IMR-90 (cell line): ENCODE data around the gene RNFT2. TPM values are rescaled to one million over a fixed set of nuclear protein-coding genes. Genes with fewer than 3 reads are reported as not detected.

Source experiments
- ATAC-seq: fragments of 200-7000 bp; cut with Tn5 transposase; 2 replicates; pipeline ENCODE4 v1.9.1; 2020; ENCODE audit warnings: low read depth, mild to moderate bottlenecking, moderate library complexity
- BruUV-seq: library from RNA; stranded (reverse); fragments of 400-500 nt; replicated peaks from 2 replicates; lab custom pipeline; 2021; lab: Mats Ljungman, UMichigan
- CTCF ChIA-PET: fragments of 300-600 bp; formaldehyde crosslinking; extraction: SDS; loops from one replicate; lab custom pipeline; 2021; ENCODE audit warnings: antibody characterized with exemption; lab: Yijun Ruan, JAX
- POLR2A ChIA-PET: fragments of 300-600 bp; sonication (Branson Sonifier 250); formaldehyde crosslinking; loops from one replicate; lab custom pipeline; 2022; ENCODE audit warnings: antibody characterized with exemption; ENCODE audit not compliant: unreplicated experiment; lab: Charles Lee
- DNase-seq: peaks from one replicate; pipeline ENCODE4 v3.0.0; 2013
- H2AFZ ChIP-seq: replicated peaks from 2 replicates; pipeline ENCODE3; 2013; ENCODE audit warnings: low read length, mild to moderate bottlenecking; ENCODE audit not compliant: poor library complexity
- H2AK5ac ChIP-seq: 2 replicates; pipeline ENCODE4 v1.6.1; 2013; ENCODE audit warnings: low read depth, low read length, inconsistent platforms
- H2AK9ac ChIP-seq: replicated peaks from 2 replicates; pipeline ENCODE3; 2013; ENCODE audit warnings: mild to moderate bottlenecking, low read depth, low read length, moderate library complexity; ENCODE audit not compliant: poor library complexity
- H2BK120ac ChIP-seq: 2 replicates; pipeline ENCODE4 v1.6.1; 2013; ENCODE audit warnings: low read depth, low read length, inconsistent platforms
- H2BK15ac ChIP-seq: 3 replicates; pipeline ENCODE4 v1.6.1; 2013; ENCODE audit warnings: low read depth, low read length, inconsistent platforms
- H2BK20ac ChIP-seq: 2 replicates; pipeline ENCODE4 v1.6.1; 2013; ENCODE audit warnings: low read depth, mild to moderate bottlenecking, inconsistent platforms, low read length, moderate library complexity
- H2BK5ac ChIP-seq: 2 replicates; pipeline ENCODE4 v1.6.1; 2013; ENCODE audit warnings: mild to moderate bottlenecking, low read depth, low read length, inconsistent platforms; ENCODE audit not compliant: poor library complexity, severe bottlenecking
- H3K14ac ChIP-seq: replicated peaks from 2 replicates; pipeline ENCODE4 v1.6.1; 2013; ENCODE audit warnings: low read depth, low read length, inconsistent platforms
- H3K18ac ChIP-seq: 2 replicates; pipeline ENCODE4 v1.6.1; 2013; ENCODE audit warnings: low read depth, low read length, control low read depth
- H3K23ac ChIP-seq: 2 replicates; pipeline ENCODE4 v1.6.1; 2013; ENCODE audit warnings: low read depth, low read length, inconsistent platforms
- H3K27ac ChIP-seq: 2 replicates; pipeline ENCODE4 v1.5.1; 2013; ENCODE audit warnings: mild to moderate bottlenecking, control low read depth, low read length; ENCODE audit not compliant: insufficient read depth
- H3K27me3 ChIP-seq: 2 replicates; pipeline ENCODE4 v1.6.1; 2013; ENCODE audit warnings: low read length; ENCODE audit not compliant: control insufficient read depth, insufficient read depth
- H3K36me3 ChIP-seq: 2 replicates; pipeline ENCODE4 v1.6.1; 2013; ENCODE audit warnings: low read length, mixed read lengths; ENCODE audit not compliant: control insufficient read depth, insufficient read depth
- H3K4ac ChIP-seq: 2 replicates; pipeline ENCODE4 v1.6.1; 2013; ENCODE audit warnings: low read depth, low read length, inconsistent platforms
- H3K4me1 ChIP-seq: 2 replicates; pipeline ENCODE4 v1.6.1; 2013; ENCODE audit warnings: low read length, mixed read lengths; ENCODE audit not compliant: control insufficient read depth, insufficient read depth
- H3K4me2 ChIP-seq: 2 replicates; pipeline ENCODE4 v1.6.1; 2013; ENCODE audit warnings: low read depth, mild to moderate bottlenecking, control low read depth, low read length, moderate library complexity
- H3K4me3 ChIP-seq: 2 replicates; pipeline ENCODE4 v1.5.1; 2013; ENCODE audit warnings: low read depth, mild to moderate bottlenecking, control low read depth, low read length, moderate library complexity; ENCODE audit not compliant: insufficient read depth
- H3K56ac ChIP-seq: 2 replicates; pipeline ENCODE4 v1.6.1; 2013; ENCODE audit warnings: low read length, inconsistent platforms; ENCODE audit not compliant: insufficient read depth; ENCODE audit errors: extremely low read depth
- H3K79me1 ChIP-seq, 2 experiments: 2 replicates each; pipeline ENCODE4 v1.6.1; 2013; ENCODE audit warnings: low read length in 2 of 2, inconsistent platforms in 1 of 2, low read depth in 1 of 2
- H3K9ac ChIP-seq: 2 replicates; pipeline ENCODE4 v1.6.1; 2013; ENCODE audit warnings: low read depth, low read length, control low read depth
- H3K9me1 ChIP-seq: 2 replicates; pipeline ENCODE4 v1.6.1; 2013; ENCODE audit warnings: low read length, inconsistent platforms; ENCODE audit not compliant: insufficient read depth
- H3K9me3 ChIP-seq: 2 replicates; pipeline ENCODE4 v1.6.1; 2013; ENCODE audit warnings: low read length; ENCODE audit not compliant: control insufficient read depth, insufficient read depth
- H4K20me1 ChIP-seq: 2 replicates; pipeline ENCODE4 v1.6.1; 2013; ENCODE audit warnings: low read length, inconsistent platforms; ENCODE audit not compliant: insufficient read depth
- H4K5ac ChIP-seq: 2 replicates; pipeline ENCODE4 v1.6.1; 2013; ENCODE audit warnings: mild to moderate bottlenecking, low read depth, low read length, control low read depth
- H4K8ac ChIP-seq, 2 experiments: 2 replicates each; pipeline ENCODE4 v1.6.1; 2013; ENCODE audit warnings: low read depth in 2 of 2, low read length in 2 of 2, control low read depth in 1 of 2, inconsistent platforms in 1 of 2
- H4K91ac ChIP-seq: 2 replicates; pipeline ENCODE4 v1.6.1; 2013; ENCODE audit warnings: low read depth, low read length, inconsistent platforms; ENCODE audit not compliant: insufficient read depth
- CEBPB ChIP-seq: IDR thresholded peaks from 2 replicates; pipeline ENCODE4 v1.6.1; 2012; ENCODE audit warnings: low read depth, low read length, improper control_type of control experiment
- CHD1 ChIP-seq: IDR thresholded peaks from 2 replicates; pipeline ENCODE4 v1.6.1; 2012; ENCODE audit warnings: low read depth, low read length, improper control_type of control experiment
- ELK1 ChIP-seq: fragments of 150-350 bp; IDR thresholded peaks from 2 replicates; pipeline ENCODE4 v1.6.1; 2016; ENCODE audit warnings: low read depth, mild to moderate bottlenecking, low read length, moderate library complexity, borderline replicate concordance
- FOS ChIP-seq: fragments of 150-350 bp; IDR thresholded peaks from 2 replicates; pipeline ENCODE4 v1.6.1; 2016; ENCODE audit warnings: low read depth, low read length
- MAFK ChIP-seq: IDR thresholded peaks from 2 replicates; pipeline ENCODE4 v1.6.1; 2012; ENCODE audit warnings: low read depth, low read length, improper control_type of control experiment
- MAZ ChIP-seq: IDR thresholded peaks from 2 replicates; pipeline ENCODE4 v1.6.1; 2012; ENCODE audit warnings: low read depth, mild to moderate bottlenecking, low read length, improper control_type of control experiment, moderate library complexity, borderline replicate concordance
- MXI1 ChIP-seq: IDR thresholded peaks from 2 replicates; pipeline ENCODE4 v1.6.1; 2012; ENCODE audit warnings: low read depth, mild to moderate bottlenecking, low read length, moderate library complexity, borderline replicate concordance
- NFE2L2 ChIP-seq: fragments of 150-350 bp; IDR thresholded peaks from 2 replicates; pipeline ENCODE4 v1.6.1; 2016; ENCODE audit warnings: low read depth, mild to moderate bottlenecking, low read length
- RAD21 ChIP-seq: IDR thresholded peaks from 2 replicates; pipeline ENCODE4 v1.6.1; 2012; ENCODE audit warnings: low read length, improper control_type of control experiment
- SMC3 ChIP-seq: fragments of 150-350 bp; IDR thresholded peaks from 2 replicates; pipeline ENCODE4 v1.6.1; 2016; ENCODE audit warnings: low read depth, mild to moderate bottlenecking, antibody characterized with exemption, low read length, moderate library complexity
- USF2 ChIP-seq: fragments of 150-350 bp; IDR thresholded peaks from 2 replicates; pipeline ENCODE4 v1.6.1; 2017; ENCODE audit warnings: mild to moderate bottlenecking, antibody characterized with exemption, low read length, low read depth
- WGBS, 2 experiments: methylation state at CpG; one replicate each; pipeline versions ENCODE4 v1.1.5 to v1.1.7; 2013; ENCODE audit warnings: missing lambda C conversion rate in 2 of 2; ENCODE audit not compliant: insufficient read length in 1 of 2; ENCODE audit errors: extremely low coverage in 2 of 2; 5-methylcytosine and 5-hydroxymethylcytosine counted together
- dilution Hi-C: fragments of 300-500 bp; cut with HindIII; formaldehyde crosslinking; loops from one replicate; pipeline ENCODE4 v1.14.3; 2018; ENCODE audit warnings: low sequenced_read_pairs; ENCODE audit not compliant: unreplicated experiment
- in situ Hi-C: fragments of 300-500 bp; cut with MboI; formaldehyde crosslinking; loops from 3 replicates; pipeline ENCODE4 v1.14.3; 2019; ENCODE audit warnings: low sequenced_read_pairs, inconsistent platforms, mixed read lengths
- intact Hi-C: fragments of 100-400 bp; cut with micrococcal nuclease; formaldehyde crosslinking; loops from 2 replicates; pipeline ENCODE4 v1.10.0; 2022
- polyA plus RNA-seq, 3 experiments: library from polyadenylated mRNA; depleted of rRNA; stranded (reverse); fragments of >200 nt; gene quantifications; 2 replicates each; pipeline ENCODE4 v1.2.3, GENCODE V29; 2012; ENCODE audit warnings: low replicate concordance in 1 of 3
- total RNA-seq: library from RNA; depleted of rRNA; stranded (reverse); fragments of >200 nt; gene quantifications from 2 replicates; pipeline ENCODE4 v1.2.3, GENCODE V29; 2012

The RNFT2 gene
- total and polyA plus RNA-seq, 2 of the 4 experiments (the other 2 are of a cell fraction): 1.6 to 2.3 TPM

DNA sequence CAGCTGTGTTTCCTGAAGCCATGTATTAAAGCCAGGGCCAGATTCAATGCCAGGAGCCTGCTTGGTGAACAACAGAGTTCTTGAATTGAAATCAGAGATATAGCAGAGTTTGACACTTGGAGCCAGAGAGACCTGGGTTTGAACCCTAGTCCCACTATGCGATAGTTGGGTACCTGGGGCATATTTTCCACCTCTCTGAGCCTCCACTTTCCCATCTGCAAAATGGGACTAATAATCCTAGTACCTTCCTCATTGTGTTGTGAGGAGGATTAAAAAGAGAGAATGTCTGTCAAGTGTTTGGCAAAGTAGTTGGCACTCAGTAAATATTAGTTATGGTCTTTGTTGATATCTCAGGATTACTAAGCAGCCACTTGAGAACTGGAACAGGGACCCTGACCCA is 149.1 kb downstream of the RNFT2 start:
- CTCF ChIA-PET: interaction anchor here (0.6 kb wide), 1 partner anchor 40 kb away, joined by 6 read pairs; no protein-coding TSS in a partner anchor
- H4K8ac ChIP-seq: no peak overlapping the region
- peaks cover 39% of the 10 kb centered on the region for H3K27me3 ChIP-seq
- H2BK20ac ChIP-seq: no peak overlapping the region
- no peak overlapping the region for H2AFZ ChIP-seq
- TF ChIP-seq RAD21 (no peak), MXI1 (no peak), CHD1 (no peak), SMC3 (no peak), ELK1 (no peak), USF2 (no peak), NFE2L2 (no peak), MAFK (no peak), MAZ (no peak), CEBPB (no peak), FOS (no peak)
- no peak overlapping the region for H3K23ac ChIP-seq
- no peak overlapping the region for H3K56ac ChIP-seq
- no peak overlapping the region for H3K4ac ChIP-seq
- H3K4me3 ChIP-seq: no peak overlapping the region
- H3K4me1 ChIP-seq: no peaks in the 10 kb centered on the region
- no peaks in the 10 kb centered on the region; the same call in 1 of the 2 replicates for H4K20me1 ChIP-seq
- ATAC-seq (no peak), DNase-seq (no peak)
- POLR2A ChIA-PET: no interaction called here
- no peaks in the 10 kb centered on the region for H3K79me1 ChIP-seq
- no peak overlapping the region for H3K18ac ChIP-seq
- H3K14ac ChIP-seq: no peak overlapping the region
- H2BK15ac ChIP-seq: no peak overlapping the region
- H3K27ac ChIP-seq: no peak overlapping the region
- no TSS peak for BruUV-seq
- H2AK5ac ChIP-seq: no peak overlapping the region
- no peak overlapping the region for H4K5ac ChIP-seq
- H3K4me2 ChIP-seq: no peak overlapping the region
- H2AK9ac ChIP-seq: no peak overlapping the region
- in situ Hi-C loops (no loop called here), intact Hi-C loops (no loop called here), dilution Hi-C loops (no loop called here)
- H3K9me1 ChIP-seq: no peaks in the 10 kb centered on the region
- no peak overlapping the region for H2BK5ac ChIP-seq
- H3K36me3 ChIP-seq: no peaks in the 10 kb centered on the region
- peaks cover 2% of the 10 kb centered on the region; the same call in 1 of the 2 replicates for H3K9me3 ChIP-seq
- no peak overlapping the region for H2BK120ac ChIP-seq
- no peak overlapping the region for H3K9ac ChIP-seq
- no CpG with 5 or more reads among the region's 1 CpG for WGBS, 2 experiments
- H4K91ac ChIP-seq: no peak overlapping the region
